K562 (cell line): ENCODE results near the gene SLC25A21. TPM values are rescaled to one million over a fixed set of nuclear protein-coding genes. Genes with fewer than 3 reads are reported as not detected.

Experiments used
- ATAC-seq: fragments of 200-7000 bp; cut with Tn5 transposase; 3 replicates; pipeline ENCODE4 v1.9.1; 2020; ENCODE audit warnings: moderate library complexity
- BruUV-seq: library from RNA; stranded (reverse); fragments of 400-500 nt; replicated peaks from 2 replicates; lab custom pipeline; 2021; lab: Mats Ljungman, UMichigan
- CTCF ChIA-PET: fragments of 300-600 bp; formaldehyde crosslinking; extraction: SDS; loops from one replicate; lab custom pipeline; 2021; ENCODE audit warnings: low intra/inter-chr PET ratio; lab: Yijun Ruan, JAX
- POLR2A ChIA-PET: fragments of 300-600, 350-650 bp; sonication (Branson Sonifier 250); formaldehyde crosslinking; extraction: SDS; loops from one replicate; lab custom pipeline; 2021; ENCODE audit warnings: antibody characterized with exemption, inconsistent platforms; lab: Yijun Ruan, JAX
- DNase-seq, 4 experiments: peaks; one replicate each; pipeline versions ENCODE4 v3.0.0 to v3.0.0-alpha.2; 2011 to 2018; ENCODE audit warnings: low spot score in 3 of 4, mixed read lengths in 3 of 4; ENCODE audit errors: extremely low read depth in 1 of 4
- FAIRE-seq: peaks from 2 replicates; lab custom pipeline; 2011; peaks lifted over from hg19 to GRCh38; lab: Jason Lieb, UNC
- H2AFZ ChIP-seq: 2 replicates; pipeline ENCODE4 v1.6.0; 2011; ENCODE audit warnings: low read depth, low read length, control low read depth, inconsistent platforms
- H3K27ac ChIP-seq: fragments of 200-600 bp; 3 replicates; pipeline ENCODE4 v1.8.0; 2011; ENCODE audit warnings: low read depth, mild to moderate bottlenecking, control low read depth, inconsistent platforms, low read length, moderate library complexity, mixed read lengths; ENCODE audit errors: extremely low read depth
- H3K27me3 ChIP-seq, 2 experiments: fragments of 300-600 bp in 1 of 2; 2 replicates in 1 of 2; 3 replicates in 1 of 2; pipeline versions ENCODE4 v1.6.0 to v1.8.0; 2011; ENCODE audit warnings: inconsistent platforms in 2 of 2, low read length in 2 of 2, mild to moderate bottlenecking in 1 of 2, mixed read lengths in 1 of 2, moderate library complexity in 1 of 2; ENCODE audit not compliant: control insufficient read depth in 2 of 2, insufficient read depth in 2 of 2
- H3K36me3 ChIP-seq: fragments of 300-600 bp; 3 replicates; pipeline ENCODE4 v1.8.0; 2011; ENCODE audit warnings: mild to moderate bottlenecking, low read length, inconsistent platforms; ENCODE audit not compliant: control insufficient read depth, insufficient read depth
- H3K4me1 ChIP-seq, 2 experiments: fragments of 200-600 bp in 1 of 2; replicated peaks in 1 of 2; 2 replicates in 1 of 2; 3 replicates in 1 of 2; pipeline versions ENCODE4 v1.5.1 to v1.8.0; 2011; ENCODE audit warnings: inconsistent platforms in 2 of 2, low read length in 2 of 2, mild to moderate bottlenecking in 1 of 2, mixed read lengths in 1 of 2, moderate library complexity in 1 of 2; ENCODE audit not compliant: control insufficient read depth in 2 of 2, insufficient read depth in 2 of 2
- H3K4me2 ChIP-seq: 2 replicates; pipeline ENCODE4 v1.6.1; 2011; ENCODE audit warnings: low read length, control low read depth, inconsistent platforms, mixed read lengths; ENCODE audit not compliant: insufficient read depth
- H3K4me3 ChIP-seq: fragments of 200-600 bp; sonication (generic), shearing (Covaris generic); 2 replicates; pipeline ENCODE4 v1.5.1; 2016; ENCODE audit warnings: control low read depth, inconsistent platforms
- H3K79me2 ChIP-seq: fragments of 200-600 bp; 3 replicates; pipeline ENCODE4 v1.8.0; 2011; ENCODE audit warnings: low read length, inconsistent platforms; ENCODE audit not compliant: control insufficient read depth, insufficient read depth
- H3K9ac ChIP-seq, 2 experiments: 2 replicates each; pipeline versions ENCODE4 v1.6.0 to v1.6.1; 2011; ENCODE audit warnings: low read depth in 2 of 2, low read length in 2 of 2, control low read depth in 1 of 2, inconsistent platforms in 1 of 2, mild to moderate bottlenecking in 1 of 2, mixed read lengths in 1 of 2; ENCODE audit not compliant: insufficient read depth in 1 of 2
- H3K9me1 ChIP-seq: one replicate; pipeline ENCODE4 v1.6.0; 2011; ENCODE audit warnings: inconsistent platforms, mild to moderate bottlenecking, low read length, moderate library complexity; ENCODE audit not compliant: control insufficient read depth, insufficient read depth
- H3K9me3 ChIP-seq: replicated peaks from 2 replicates; pipeline ENCODE4 v1.5.1; 2011; ENCODE audit warnings: low read depth, low read length, inconsistent platforms; ENCODE audit not compliant: control insufficient read depth, insufficient read depth
- H4K20me1 ChIP-seq: replicated peaks from 2 replicates; pipeline ENCODE4 v1.6.1; 2011; ENCODE audit warnings: low read length, inconsistent platforms, mixed read lengths; ENCODE audit not compliant: control insufficient read depth, insufficient read depth
- ARHGAP35 ChIP-seq: fragments of 450-650 bp; IDR thresholded peaks from 2 replicates; pipeline ENCODE4 v1.6.1; 2018; ENCODE audit not compliant: partially characterized antibody
- CEBPG ChIP-seq, 3 experiments: fragments of 200-800 bp in 1 of 3; sonication (Bioruptor generic) in 1 of 3; sonication (generic) in 1 of 3; formaldehyde crosslinking in 1 of 3; IDR thresholded peaks in 2 of 3; conservative IDR thresholded peaks in 1 of 3; 2 replicates each; pipeline versions ENCODE4 v1.6.1 to v1.8.0; 2016 to 2022; ENCODE audit warnings: missing compliant biosample characterization in 2 of 3, missing genetic modification characterization in 2 of 3, mild to moderate bottlenecking in 1 of 3, missing genetic modification reagents in 1 of 3
- HDGF ChIP-seq: fragments of 450-650 bp; IDR thresholded peaks from 2 replicates; pipeline ENCODE4 v1.6.1; 2016
- KLF16 ChIP-seq: IDR thresholded peaks from 2 replicates; pipeline ENCODE4 v1.6.1; 2016; ENCODE audit warnings: antibody characterized with exemption
- SMC3 ChIP-seq: conservative IDR thresholded peaks from 2 replicates; pipeline ENCODE4 v1.6.1; 2011; ENCODE audit warnings: low read depth, low read length, improper control_type of control experiment; ENCODE audit not compliant: insufficient read depth
- TAF15 ChIP-seq: fragments of 200-400 bp; formaldehyde crosslinking; IDR thresholded peaks from 2 replicates; pipeline ENCODE4 v1.6.1; 2017; ENCODE audit warnings: mild to moderate bottlenecking, low read depth, low read length, moderate library complexity
- TGIF2 ChIP-seq: sonication (generic); formaldehyde crosslinking; IDR thresholded peaks from 2 replicates; pipeline ENCODE4 v1.8.1; 2022; ENCODE audit warnings: mild to moderate bottlenecking, missing genetic modification reagents, moderate library complexity
- THRAP3 ChIP-seq: fragments of 450-650 bp; IDR thresholded peaks from 2 replicates; pipeline ENCODE4 v1.6.1; 2016; ENCODE audit warnings: mild to moderate bottlenecking, inconsistent platforms, borderline replicate concordance
- XRCC4 ChIP-seq: IDR thresholded peaks from one replicate; pipeline ENCODE4 v1.6.1; 2011; ENCODE audit not compliant: insufficient read depth, insufficient read length; ENCODE audit errors: extremely low read depth
- ZNF197 ChIP-seq: fragments of 200-800 bp; sonication (Bioruptor generic); IDR thresholded peaks from 2 replicates; pipeline ENCODE4 v1.6.1; 2016; ENCODE audit warnings: low read depth, missing genetic modification characterization, missing compliant biosample characterization
- ZNF644 ChIP-seq: fragments of 200-800 bp; sonication (Bioruptor generic); IDR thresholded peaks from 2 replicates; pipeline ENCODE4 v1.6.1; 2016; ENCODE audit warnings: low read depth, missing genetic modification characterization, missing compliant biosample characterization
- WGBS: fragments of 100-300 bp; shearing (Covaris generic); methylation state at CpG from one replicate; pipeline ENCODE4 v1.1.6; 2016; ENCODE audit warnings: low coverage, mixed read lengths; ENCODE audit not compliant: insufficient coverage; ENCODE audit errors: missing lambda C conversion rate; 5-methylcytosine and 5-hydroxymethylcytosine counted together
- in situ Hi-C: fragments of 300-500 bp; cut with MboI; formaldehyde crosslinking; loops from 4 replicates; pipeline ENCODE4 v1.15.0; 2018; ENCODE audit warnings: inconsistent platforms, mixed read lengths
- intact Hi-C: fragments of 100-400 bp; cut with micrococcal nuclease; formaldehyde crosslinking; loops from 2 replicates; pipeline ENCODE4 v1.14.2; 2022
- polyA plus RNA-seq, 8 experiments: library from polyadenylated mRNA; depleted of rRNA in 4 of 8; stranded (reverse) in 5 of 8; unstranded in 3 of 8; fragments of >200 nt; fragmentation: Nextera tagmentation in 2 of 8; fragmentation: Illumina TruSeq in 1 of 8; extraction: Ambion mirVana in 2 of 8; extraction: Trizol in 1 of 8; gene quantifications; 2 replicates each; pipeline versions ENCODE4 v1.2.1 to v1.2.3, GENCODE V29; 2011 to 2014; ENCODE audit warnings: inconsistent platforms in 1 of 8, missing spikeins in 1 of 8
- total RNA-seq, 7 experiments: library from RNA; depleted of rRNA in 6 of 7; stranded (reverse); fragments of >200 nt in 6 of 7; fragmentation: Illumina TruSeq in 2 of 7; extraction: Trizol in 2 of 7; gene quantifications; 2 replicates each; pipeline versions ENCODE4 v1.2.1 to v1.2.3, GENCODE V29; 2011 to 2021; ENCODE audit warnings: low replicate concordance in 1 of 7
- TF ChIP-seq, protein P1 (sequence below), 2 experiments: fragments of 450-650 bp in 1 of 2; sonication (generic) in 1 of 2; formaldehyde crosslinking in 1 of 2; IDR thresholded peaks in 1 of 2; conservative IDR thresholded peaks in 1 of 2; 2 replicates each; pipeline versions ENCODE4 v1.6.1 to v1.8.1; 2016 to 2023; ENCODE audit warnings: mild to moderate bottlenecking in 2 of 2, moderate library complexity in 2 of 2, inconsistent platforms in 1 of 2, missing genetic modification reagents in 1 of 2

SLC25A21 gene
- total and polyA plus RNA-seq, 9 of the 15 experiments (the other 6 are each of a cell fraction or from before 2014, with no cell fraction given), result 15.2 to 46.7 (median 28.7) TPM

DNA sequence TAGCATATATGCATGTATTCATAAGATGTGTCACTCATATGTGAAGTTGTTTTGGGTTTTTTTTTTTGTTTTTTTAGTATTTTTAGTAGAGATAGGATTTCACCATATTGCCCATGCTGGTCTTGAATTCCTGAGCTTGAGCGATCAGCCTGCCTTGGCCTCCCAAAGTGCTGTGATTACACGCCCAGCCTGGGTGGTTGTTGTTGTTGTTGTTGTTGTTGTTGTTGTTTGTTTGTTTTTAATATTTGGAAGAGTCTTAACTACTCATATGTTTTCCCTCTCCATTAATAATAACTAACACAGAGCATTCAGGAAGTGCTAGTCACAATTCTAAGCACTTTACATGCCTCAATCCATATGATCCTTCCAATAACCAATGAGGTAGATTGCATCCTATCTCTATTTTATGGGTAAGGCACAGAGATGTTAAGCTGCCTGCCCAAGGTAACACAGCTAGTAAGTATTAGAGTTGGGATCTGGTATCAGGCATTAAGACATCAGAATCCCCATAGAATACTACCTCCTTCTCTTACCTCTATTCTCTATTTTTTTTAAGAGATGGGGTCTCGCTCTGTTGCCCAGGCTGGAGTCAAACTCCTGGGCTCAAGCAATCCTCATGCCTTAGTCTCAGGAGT is 27.6 kb downstream of the SLC25A21 start (continued):
- TF ChIP-seq SMC3, result no peak
- no peak for TF ChIP-seq XRCC4
- TF ChIP-seq TAF15, result no peak
- no peak for TF ChIP-seq HDGF
- TF ChIP-seq ZNF197 (CRISPR knock-in tag), result no peak
- no peak for TF ChIP-seq ARHGAP35
- no peak for TF ChIP-seq THRAP3
- TF ChIP-seq TGIF2 (CRISPR knock-in tag), result no peak
- no peak for TF ChIP-seq ZNF644 (tag)

DNA sequence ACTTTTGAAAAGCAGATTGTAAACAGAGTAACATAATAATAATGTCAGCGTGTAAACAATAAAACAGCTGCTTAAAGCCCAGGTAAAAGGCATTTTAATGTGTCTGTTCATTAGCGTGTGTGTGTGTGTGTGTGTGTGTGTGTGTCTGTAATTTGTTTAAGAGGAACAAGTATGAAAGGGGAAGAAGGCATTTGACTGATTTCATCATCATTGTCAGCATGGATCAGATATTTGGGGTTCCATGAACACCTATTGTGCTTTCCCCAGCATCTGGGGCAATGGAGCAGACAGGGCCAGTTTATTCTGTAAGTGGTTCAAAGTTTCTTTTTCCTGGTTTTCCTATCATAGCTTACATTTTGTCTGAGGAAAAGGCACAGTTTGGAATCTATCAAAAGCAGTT is 28.9 kb downstream of the SLC25A21 start:
- H3K27ac ChIP-seq, result no peak overlapping the region
- H3K9me3 ChIP-seq, result no peaks in the 10 kb centered on the region
- ATAC-seq, result no peak
- intact Hi-C loops, result loop anchor here (10.0 kb wide), 2 partner anchors 119 to 199 kb away; no protein-coding TSS in a partner anchor
- H3K36me3 ChIP-seq, result no peaks in the 10 kb centered on the region
- H3K9me1 ChIP-seq, result no peaks in the 10 kb centered on the region
- H3K27me3 ChIP-seq, result no peaks in the 10 kb centered on the region
- TF ChIP-seq CEBPG (CRISPR knock-in tag; IDR thresholded peaks at IDR 0.05) (no peak; the same call in 1 of the 2 replicates), CEBPG (tag; conservative IDR thresholded peaks at IDR 0.05 in 1 of 2, IDR thresholded peaks at IDR 0.05 in 1 of 2) (peak; percentile 12 to 51; a peak in 2 of 4 replicates), KLF16 (no peak)
- TF ChIP-seq, protein P1, sequence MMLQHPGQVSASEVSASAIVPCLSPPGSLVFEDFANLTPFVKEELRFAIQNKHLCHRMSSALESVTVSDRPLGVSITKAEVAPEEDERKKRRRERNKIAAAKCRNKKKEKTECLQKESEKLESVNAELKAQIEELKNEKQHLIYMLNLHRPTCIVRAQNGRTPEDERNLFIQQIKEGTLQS (IDR thresholded peaks at IDR 0.05), result peak; percentile 78
- TF ChIP-seq, protein P1 (CRISPR knock-in tag; conservative IDR thresholded peaks at IDR 0.05), result no peak
- in situ Hi-C loops, result loop anchor here (25.0 kb wide), 1 partner anchor 506 kb away; no protein-coding TSS in a partner anchor
- H3K9ac ChIP-seq, result no peak overlapping the region
- H2AFZ ChIP-seq, result no peak overlapping the region
- peaks cover 36% of the 10 kb centered on the region for H3K79me2 ChIP-seq
- BruUV-seq, result no TSS peak
- ChIA-PET POLR2A (interaction anchor here (0.7 to 1.2 kb wide), 2 partner anchors 9 to 25 kb away, joined by 3 to 5 read pairs; no protein-coding TSS in a partner anchor), CTCF (no interaction called here)
- DNase-seq, result no peak
- H4K20me1 ChIP-seq, result no peaks in the 10 kb centered on the region; the same call in 1 of the 2 replicates
- 84% methylated on average over 2 of the region's 2 CpGs for WGBS
- H3K4me2 ChIP-seq, result no peak overlapping the region
- H3K4me1 ChIP-seq, result peaks cover 0 to 5% of the 10 kb centered on the region in 2 experiments; a peak in 3 of 5 replicates
- FAIRE-seq, result no peak
- no peak overlapping the region for H3K4me3 ChIP-seq
